HEK293 (cell line): ENCODE results near the gene ZBTB5.

Experiments
- CTCF ChIA-PET: fragments of 350-600 bp; formaldehyde crosslinking; extraction: SDS; loops from one replicate; lab custom pipeline; 2021; ENCODE audit warnings: antibody characterized with exemption; lab: Yijun Ruan, JAX
- POLR2A ChIA-PET: fragments of 300-600 bp; formaldehyde crosslinking; extraction: SDS; loops from one replicate; lab custom pipeline; 2020; ENCODE audit warnings: antibody characterized with exemption, inconsistent platforms; lab: Yijun Ruan, JAX
- H3K27ac ChIP-seq: fragments of 200-500 bp; sonication (Bioruptor generic); 2 replicates; pipeline ENCODE4 v1.5.1; 2014; ENCODE audit warnings: low read depth, low read length, control low read depth, inconsistent platforms; ENCODE audit errors: extremely low read depth
- H3K36me3 ChIP-seq, 2 experiments: fragments of 200-500 bp in 1 of 2; sonication (Bioruptor generic) in 1 of 2; 1 replicate in 1 of 2; 2 replicates in 1 of 2; pipeline ENCODE4 v1.5.1; 2014 to 2017; ENCODE audit warnings: inconsistent platforms in 2 of 2, low read length in 2 of 2; ENCODE audit not compliant: control insufficient read depth in 2 of 2, insufficient read depth in 1 of 2
- H3K4me1 ChIP-seq: fragments of 200-500 bp; sonication (Bioruptor generic); 2 replicates; pipeline ENCODE4 v1.5.1; 2014; ENCODE audit warnings: mild to moderate bottlenecking, low read length, inconsistent platforms; ENCODE audit not compliant: control insufficient read depth, insufficient read depth
- H3K4me3 ChIP-seq: 2 replicates; pipeline ENCODE4 v1.5.1; 2011; ENCODE audit warnings: low read depth, mild to moderate bottlenecking, control low read depth, low read length, moderate library complexity
- H3K9me3 ChIP-seq: fragments of 200-500 bp; sonication (Bioruptor generic); 2 replicates; pipeline ENCODE4 v1.5.1; 2014; ENCODE audit warnings: low read depth, low read length, inconsistent platforms; ENCODE audit not compliant: control insufficient read depth, insufficient read depth
- EGR2 ChIP-seq: fragments of 450-650 bp; formaldehyde crosslinking; IDR thresholded peaks from 2 replicates; pipeline ENCODE4 v1.5.1; 2016; ENCODE audit warnings: low read depth, missing biosample characterization, missing genetic modification characterization
- KLF16 ChIP-seq: fragments of 450-650 bp; formaldehyde crosslinking; IDR thresholded peaks from 2 replicates; pipeline ENCODE4 v1.5.1; 2017; ENCODE audit warnings: missing biosample characterization, missing genetic modification characterization
- MYNN ChIP-seq: fragments of 450-650 bp; formaldehyde crosslinking; IDR thresholded peaks from 2 replicates; pipeline ENCODE4 v1.5.1; 2016; ENCODE audit warnings: missing biosample characterization, missing genetic modification characterization, borderline replicate concordance
- PRDM6 ChIP-seq: fragments of 450-650 bp; formaldehyde crosslinking; IDR thresholded peaks from 2 replicates; pipeline ENCODE4 v1.5.1; 2017; ENCODE audit warnings: missing biosample characterization, missing genetic modification characterization
- TCF7L2 ChIP-seq: IDR thresholded peaks from 2 replicates; pipeline ENCODE4 v1.6.1; 2011; ENCODE audit warnings: low read depth, mild to moderate bottlenecking, inconsistent platforms, low read length, moderate library complexity, borderline replicate concordance
- ZBTB11 ChIP-seq: fragments of 450-650 bp; formaldehyde crosslinking; conservative IDR thresholded peaks from 2 replicates; pipeline ENCODE4 v1.5.1; 2016; ENCODE audit warnings: low read depth, missing biosample characterization, missing genetic modification characterization
- ZFP41 ChIP-seq: fragments of 450-650 bp; formaldehyde crosslinking; IDR thresholded peaks from 2 replicates; pipeline ENCODE4 v1.5.1; 2016; ENCODE audit warnings: missing biosample characterization, missing genetic modification characterization, borderline replicate concordance
- ZNF114 ChIP-seq: fragments of 450-650 bp; formaldehyde crosslinking; IDR thresholded peaks from 2 replicates; pipeline ENCODE4 v1.5.0; 2017; ENCODE audit warnings: missing biosample characterization, missing genetic modification characterization
- ZNF138 ChIP-seq: fragments of 450-650 bp; formaldehyde crosslinking; IDR thresholded peaks from 2 replicates; pipeline ENCODE4 v1.5.1; 2016; ENCODE audit warnings: missing biosample characterization, missing genetic modification characterization, borderline replicate concordance
- ZNF157 ChIP-seq: fragments of 450-650 bp; formaldehyde crosslinking; IDR thresholded peaks from 2 replicates; pipeline ENCODE4 v1.5.1; 2016; ENCODE audit warnings: missing biosample characterization, missing genetic modification characterization
- ZNF16 ChIP-seq: fragments of 450-650 bp; formaldehyde crosslinking; IDR thresholded peaks from 2 replicates; pipeline ENCODE4 v1.5.1; 2016; ENCODE audit warnings: low read depth, missing biosample characterization, missing genetic modification characterization
- ZNF174 ChIP-seq: fragments of 450-650 bp; formaldehyde crosslinking; IDR thresholded peaks from 2 replicates; pipeline ENCODE4 v1.5.0; 2017; ENCODE audit warnings: missing biosample characterization, mild to moderate bottlenecking, missing genetic modification characterization
- ZNF214 ChIP-seq: fragments of 450-650 bp; formaldehyde crosslinking; IDR thresholded peaks from 2 replicates; pipeline ENCODE4 v1.5.1; 2017; ENCODE audit warnings: missing biosample characterization, mild to moderate bottlenecking, missing genetic modification characterization, borderline replicate concordance
- ZNF302 ChIP-seq: fragments of 450-650 bp; formaldehyde crosslinking; IDR thresholded peaks from 2 replicates; pipeline ENCODE4 v1.5.1; 2016; ENCODE audit warnings: missing biosample characterization, missing genetic modification characterization, low read depth
- ZNF37A ChIP-seq: fragments of 450-650 bp; IDR thresholded peaks from 2 replicates; pipeline ENCODE4 v1.5.1; 2018; ENCODE audit warnings: missing biosample characterization, missing genetic modification characterization
- ZNF433 ChIP-seq: fragments of 450-650 bp; formaldehyde crosslinking; IDR thresholded peaks from 2 replicates; pipeline ENCODE4 v1.5.1; 2016; ENCODE audit warnings: missing biosample characterization, missing genetic modification characterization, low read depth
- ZNF48 ChIP-seq: fragments of 450-650 bp; formaldehyde crosslinking; IDR thresholded peaks from 2 replicates; pipeline ENCODE4 v1.5.1; 2016; ENCODE audit warnings: missing biosample characterization, missing genetic modification characterization
- ZNF513 ChIP-seq: fragments of 450-650 bp; IDR thresholded peaks from 2 replicates; pipeline ENCODE4 v1.5.1; 2018; ENCODE audit warnings: missing biosample characterization, missing genetic modification characterization
- ZNF514 ChIP-seq: fragments of 450-650 bp; formaldehyde crosslinking; IDR thresholded peaks from 2 replicates; pipeline ENCODE4 v1.5.1; 2016; ENCODE audit warnings: missing biosample characterization, missing genetic modification characterization
- ZNF558 ChIP-seq: fragments of 450-650 bp; formaldehyde crosslinking; IDR thresholded peaks from 2 replicates; pipeline ENCODE4 v1.5.1; 2016; ENCODE audit warnings: missing biosample characterization, missing genetic modification characterization
- ZNF560 ChIP-seq: fragments of 450-650 bp; formaldehyde crosslinking; IDR thresholded peaks from 2 replicates; pipeline ENCODE4 v1.5.1; 2017; ENCODE audit warnings: missing biosample characterization, missing genetic modification characterization, borderline replicate concordance
- ZNF571 ChIP-seq: fragments of 450-650 bp; formaldehyde crosslinking; IDR thresholded peaks from 2 replicates; pipeline ENCODE4 v1.5.0; 2017; ENCODE audit warnings: missing biosample characterization, missing genetic modification characterization
- ZNF600 ChIP-seq: fragments of 450-650 bp; formaldehyde crosslinking; IDR thresholded peaks from 2 replicates; pipeline ENCODE4 v1.5.1; 2016; ENCODE audit warnings: missing biosample characterization, missing genetic modification characterization
- ZNF623 ChIP-seq: fragments of 450-650 bp; formaldehyde crosslinking; IDR thresholded peaks from 2 replicates; pipeline ENCODE4 v1.5.1; 2016; ENCODE audit warnings: missing biosample characterization, missing genetic modification characterization
- ZNF626 ChIP-seq: fragments of 450-650 bp; sonication (Bioruptor Pico); formaldehyde crosslinking; IDR thresholded peaks from 2 replicates; pipeline ENCODE4 v1.5.1; 2018; ENCODE audit warnings: missing biosample characterization, missing genetic modification characterization, inconsistent platforms
- ZNF660 ChIP-seq: fragments of 450-650 bp; IDR thresholded peaks from 2 replicates; pipeline ENCODE4 v1.5.1; 2018; ENCODE audit warnings: missing biosample characterization, mild to moderate bottlenecking, missing genetic modification characterization
- ZNF768 ChIP-seq: fragments of 450-650 bp; formaldehyde crosslinking; IDR thresholded peaks from 2 replicates; pipeline ENCODE4 v1.5.1; 2018; ENCODE audit warnings: missing biosample characterization, mild to moderate bottlenecking, missing genetic modification characterization

The ZBTB5 gene

GRCh38 chr9:37414503-37414943 lies 50.7 kb downstream of the ZBTB5 start:
- ChIA-PET POLR2A (interaction anchor here (0.7 to 1.8 kb wide), 3 partner anchors 8 to 264 kb away, joined by 3 to 5 read pairs (median 5); partner anchors contain the start of gene GRHPR), CTCF (interaction anchor here (0.6 to 1.9 kb wide), 13 partner anchors 8 to 604 kb away, joined by 3 to 13 read pairs (median 3); no protein-coding TSS in a partner anchor)
- no peak for TF ChIP-seq ZNF48 (tag by site-specific recombination)
- no peak for TF ChIP-seq ZNF138 (tag by site-specific recombination)
- no peak for TF ChIP-seq ZNF558
- TF ChIP-seq ZNF214, result no peak

GRCh38 chr9:37413311-37413710 lies 51.9 kb downstream of the ZBTB5 start:
- no peaks in the 10 kb centered on the region for H3K9me3 ChIP-seq
- no peaks in the 10 kb centered on the region for H3K36me3 ChIP-seq
- H3K4me3 ChIP-seq, result no peak overlapping the region
- TF ChIP-seq EGR2 (tag by site-specific recombination) (no peak), TCF7L2 (no peak), ZNF514 (tag by site-specific recombination) (no peak), ZNF114 (no peak), ZBTB11 (no peak), ZNF626 (tag by site-specific recombination) (no peak), ZNF37A (no peak), ZFP41 (no peak), KLF16 (tag by site-specific recombination) (no peak), ZNF16 (no peak), ZNF157 (tag by site-specific recombination) (no peak), PRDM6 (tag by site-specific recombination) (no peak), ZNF571 (tag by site-specific recombination) (no peak)
- H3K4me1 ChIP-seq, result no peaks in the 10 kb centered on the region
- CTCF ChIA-PET, result interaction anchor here (0.9 to 1.2 kb wide), 3 partner anchors 18 to 392 kb away, joined by 3 read pairs; no protein-coding TSS in a partner anchor
- no peak overlapping the region for H3K27ac ChIP-seq
- POLR2A ChIA-PET, result interaction anchor here (1.8 kb wide), 1 partner anchor 9 kb away, joined by 5 read pairs; the partner anchor contains the start of gene GRHPR

More at GRCh38 chr9:37414503-37414943, 50.7 kb downstream of the ZBTB5 start:
- Histone ChIP-seq H3K36me3 (no peaks in the 10 kb centered on the region), H3K4me1 (no peaks in the 10 kb centered on the region), H3K27ac (no peak overlapping the region), H3K4me3 (no peak overlapping the region), H3K9me3 (no peaks in the 10 kb centered on the region)

- Histone ChIP-seq H3K27ac (no peak overlapping the region), H3K4me3 (no peak overlapping the region), H3K36me3 (no peaks in the 10 kb centered on the region), H3K4me1 (no peaks in the 10 kb centered on the region), H3K9me3 (no peaks in the 10 kb centered on the region)
- ChIA-PET POLR2A (interaction anchor here (1.8 kb wide), 1 partner anchor 10 kb away, joined by 5 read pairs; the partner anchor contains the start of gene GRHPR), CTCF (interaction anchor here (0.6 to 3.5 kb wide), 5 partner anchors 10 to 447 kb away, joined by 3 to 19 read pairs (median 4); partner anchors contain the start of gene GRHPR)
- TF ChIP-seq ZNF174 (tag by site-specific recombination) (no peak), ZNF768 (tag by site-specific recombination) (no peak), ZNF600 (tag by site-specific recombination) (no peak), ZNF433 (tag by site-specific recombination) (no peak), ZNF302 (tag by site-specific recombination) (no peak), ZNF513 (tag by site-specific recombination) (no peak), ZNF560 (no peak), MYNN (tag by site-specific recombination) (no peak), ZNF623 (tag by site-specific recombination) (no peak), ZNF660 (tag by site-specific recombination) (no peak)
Measured at GRCh38 chr9:37412431-37413151, 52.7 kb downstream of the ZBTB5 start.
